HEK293T (cell line): ENCODE data around the gene RETN.

Experiments
- CTCF ChIA-PET: fragments of 350-600 bp; formaldehyde crosslinking; extraction: SDS; loops from one replicate; lab custom pipeline; 2021; ENCODE audit warnings: antibody characterized with exemption, inconsistent platforms; lab: Yijun Ruan, JAX
- POLR2A ChIA-PET: fragments of 350-600 bp; formaldehyde crosslinking; extraction: SDS; loops from one replicate; lab custom pipeline; 2020; ENCODE audit warnings: antibody characterized with exemption, inconsistent platforms; lab: Yijun Ruan, JAX
- DNase-seq: peaks from one replicate; pipeline ENCODE4 v3.0.0; 2012; ENCODE audit warnings: mixed read lengths; ENCODE audit errors: extremely low spot score
- ARNT ChIP-seq: fragments of 450-650 bp; IDR thresholded peaks from 2 replicates; pipeline ENCODE4 v1.6.1; 2017; ENCODE audit warnings: mild to moderate bottlenecking
- BHLHE40 ChIP-seq: fragments of 450-650 bp; IDR thresholded peaks from 2 replicates; pipeline ENCODE4 v1.6.1; 2016; ENCODE audit warnings: mild to moderate bottlenecking, moderate library complexity, borderline replicate concordance
- CTBP1 ChIP-seq: fragments of 450-650 bp; IDR thresholded peaks from 2 replicates; pipeline ENCODE4 v1.6.1; 2016; ENCODE audit warnings: borderline replicate concordance
- ELF4 ChIP-seq: fragments of 450-650 bp; IDR thresholded peaks from 2 replicates; pipeline ENCODE4 v1.6.1; 2017; ENCODE audit warnings: antibody characterized with exemption
- FOXA1 ChIP-seq: fragments of 450-650 bp; IDR thresholded peaks from 2 replicates; pipeline ENCODE4 v1.6.1; 2016; ENCODE audit warnings: mild to moderate bottlenecking
- FOXK2 ChIP-seq: fragments of 450-650 bp; IDR thresholded peaks from 2 replicates; pipeline ENCODE4 v1.6.1; 2016; ENCODE audit warnings: mild to moderate bottlenecking
- FOXM1 ChIP-seq: fragments of 450-650 bp; IDR thresholded peaks from 2 replicates; pipeline ENCODE4 v1.6.1; 2017; ENCODE audit warnings: mild to moderate bottlenecking, borderline replicate concordance
- HDGF ChIP-seq: fragments of 450-650 bp; IDR thresholded peaks from 2 replicates; pipeline ENCODE4 v1.6.1; 2017; ENCODE audit warnings: antibody characterized with exemption, borderline replicate concordance
- L3MBTL2 ChIP-seq: fragments of 450-650 bp; conservative IDR thresholded peaks from 2 replicates; pipeline ENCODE4 v1.6.1; 2016; ENCODE audit warnings: mild to moderate bottlenecking
- LEF1 ChIP-seq: fragments of 450-650 bp; IDR thresholded peaks from 2 replicates; pipeline ENCODE4 v1.6.1; 2017; ENCODE audit warnings: mild to moderate bottlenecking, borderline replicate concordance
- NFRKB ChIP-seq: fragments of 450-650 bp; IDR thresholded peaks from 2 replicates; pipeline ENCODE4 v1.6.1; 2016; ENCODE audit warnings: mild to moderate bottlenecking, moderate library complexity
- SP1 ChIP-seq: fragments of 450-650 bp; IDR thresholded peaks from 2 replicates; pipeline ENCODE4 v1.6.1; 2017
- SUZ12 ChIP-seq: fragments of 450-650 bp; IDR thresholded peaks from 2 replicates; pipeline ENCODE4 v1.6.1; 2016; ENCODE audit warnings: mild to moderate bottlenecking
- TARDBP ChIP-seq: fragments of 450-650 bp; IDR thresholded peaks from 2 replicates; pipeline ENCODE4 v1.6.1; 2016
- ZNF384 ChIP-seq: fragments of 450-650 bp; IDR thresholded peaks from 2 replicates; pipeline ENCODE4 v1.6.1; 2016
- TF ChIP-seq, protein P1 (sequence below): fragments of 450-650 bp; IDR thresholded peaks from 2 replicates; pipeline ENCODE4 v1.6.1; 2016

RETN gene

GRCh38 chr19:7645656-7646425 lies 23.0 kb upstream of the RETN start:
- ChIA-PET POLR2A (no interaction called here), CTCF (no interaction called here)
- DNase-seq: no peak
- no peak for TF ChIP-seq ELF4
- no peak for TF ChIP-seq ARNT
- TF ChIP-seq LEF1: no peak
- no peak for TF ChIP-seq HDGF
- TF ChIP-seq NFRKB: no peak
- TF ChIP-seq SUZ12: no peak
- no peak for TF ChIP-seq SP1
- TF ChIP-seq, protein P1, sequence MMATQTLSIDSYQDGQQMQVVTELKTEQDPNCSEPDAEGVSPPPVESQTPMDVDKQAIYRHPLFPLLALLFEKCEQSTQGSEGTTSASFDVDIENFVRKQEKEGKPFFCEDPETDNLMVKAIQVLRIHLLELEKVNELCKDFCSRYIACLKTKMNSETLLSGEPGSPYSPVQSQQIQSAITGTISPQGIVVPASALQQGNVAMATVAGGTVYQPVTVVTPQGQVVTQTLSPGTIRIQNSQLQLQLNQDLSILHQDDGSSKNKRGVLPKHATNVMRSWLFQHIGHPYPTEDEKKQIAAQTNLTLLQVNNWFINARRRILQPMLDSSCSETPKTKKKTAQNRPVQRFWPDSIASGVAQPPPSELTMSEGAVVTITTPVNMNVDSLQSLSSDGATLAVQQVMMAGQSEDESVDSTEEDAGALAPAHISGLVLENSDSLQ: no peak
- TF ChIP-seq FOXM1: no peak
- TF ChIP-seq L3MBTL2: no peak
- no peak for TF ChIP-seq BHLHE40
- no peak for TF ChIP-seq FOXK2

DNA sequence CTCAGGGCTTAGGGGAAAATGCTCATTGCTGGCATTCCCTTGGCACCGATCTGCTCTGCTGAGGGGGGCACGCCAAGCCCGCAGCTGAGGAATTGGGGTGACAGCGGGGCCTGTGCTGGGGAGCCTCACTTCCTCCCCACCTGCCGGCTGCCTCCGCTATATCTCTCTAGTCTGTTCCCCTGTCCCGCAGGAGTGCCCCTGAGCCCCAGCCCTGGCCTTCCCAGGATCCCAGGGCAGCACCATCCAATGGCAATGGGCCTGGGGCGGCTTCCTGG lies 22.5 kb upstream of the RETN start:
- CTCF ChIA-PET: no interaction called here
- TF ChIP-seq, protein P1: no peak
- TF ChIP-seq SP1 (no peak), BHLHE40 (no peak), SUZ12 (no peak), FOXM1 (no peak), ZNF384 (no peak), HDGF (no peak), L3MBTL2 (no peak), FOXK2 (no peak), CTBP1 (no peak), NFRKB (no peak), FOXA1 (no peak), ARNT (no peak), LEF1 (no peak), TARDBP (no peak), ELF4 (no peak)
- DNase-seq: no peak
- POLR2A ChIA-PET: no interaction called here

- ChIA-PET POLR2A (no interaction called here), CTCF (no interaction called here)
- no peak for DNase-seq
- TF ChIP-seq FOXK2 (no peak), CTBP1 (no peak), ZNF384 (no peak), FOXA1 (no peak), ARNT (no peak), HDGF (no peak), SUZ12 (no peak), LEF1 (no peak), L3MBTL2 (no peak), SP1 (no peak), BHLHE40 (no peak), ELF4 (no peak), FOXM1 (no peak), NFRKB (no peak), TARDBP (no peak)
- TF ChIP-seq, protein P1: no peak
These were observed 21.7 kb upstream of the RETN start for GRCh38 chr19:7647156-7647555.

GRCh38 chr19:7648265-7649014 lies 20.4 kb upstream of the RETN start:
- TF ChIP-seq CTBP1 (no peak), FOXA1 (no peak), TARDBP (no peak), SUZ12 (no peak), NFRKB (no peak), ELF4 (no peak), ARNT (no peak), FOXM1 (no peak), LEF1 (no peak), BHLHE40 (no peak), HDGF (no peak), FOXK2 (no peak), SP1 (no peak)
- TF ChIP-seq, protein P1: no peak
- ChIA-PET CTCF (no interaction called here), POLR2A (interaction anchor here (1.2 kb wide), 1 partner anchor 11 kb away, joined by 3 read pairs; no protein-coding TSS in a partner anchor)
- no peak for DNase-seq

GRCh38 chr19:7650148-7650547 lies 18.7 kb upstream of the RETN start:
- TF ChIP-seq LEF1 (no peak), FOXM1 (no peak), ZNF384 (no peak), TARDBP (no peak), HDGF (no peak), SUZ12 (no peak), ARNT (no peak), SP1 (no peak), FOXA1 (no peak)
- TF ChIP-seq, protein P1: no peak
- CTCF ChIA-PET: no interaction called here
- POLR2A ChIA-PET: no interaction called here
- DNase-seq: no peak
